H9 (cell line): ENCODE measurements around the gene ATP10B. TPM values are rescaled to one million over a fixed set of nuclear protein-coding genes. Genes with fewer than 3 reads are reported as not detected.

Experiments
- DNase-seq: peaks from one replicate; pipeline ENCODE4 v3.0.0-alpha.2; 2017
- H2AFZ ChIP-seq: one replicate; pipeline ENCODE4 v1.6.1; 2013; ENCODE audit warnings: mild to moderate bottlenecking, low read length, control low read depth, moderate library complexity
- H2AK5ac ChIP-seq: 2 replicates; pipeline ENCODE4 v1.6.1; 2013; ENCODE audit warnings: low read length, control low read depth, mixed read lengths; ENCODE audit not compliant: insufficient read length
- H2BK120ac ChIP-seq: one replicate; pipeline ENCODE4 v1.6.1; 2013; ENCODE audit warnings: low read depth, mild to moderate bottlenecking, low read length, control low read depth, inconsistent platforms; ENCODE audit not compliant: poor library complexity, severe bottlenecking
- H2BK12ac ChIP-seq: 2 replicates; pipeline ENCODE4 v1.6.1; 2013; ENCODE audit warnings: low read length, control low read depth, mixed read lengths, low read depth; ENCODE audit not compliant: insufficient read length
- H2BK15ac ChIP-seq: 2 replicates; pipeline ENCODE4 v1.6.1; 2013; ENCODE audit warnings: low read depth, low read length, control low read depth
- H2BK20ac ChIP-seq: one replicate; pipeline ENCODE4 v1.6.1; 2013; ENCODE audit warnings: low read depth, mild to moderate bottlenecking, low read length, control low read depth, inconsistent platforms; ENCODE audit not compliant: poor library complexity, severe bottlenecking
- H2BK5ac ChIP-seq: 2 replicates; pipeline ENCODE4 v1.6.1; 2013; ENCODE audit warnings: low read length, control low read depth, mixed read lengths; ENCODE audit not compliant: insufficient read length
- H3K14ac ChIP-seq: 2 replicates; pipeline ENCODE4 v1.6.1; 2013; ENCODE audit warnings: low read length, control low read depth; ENCODE audit not compliant: insufficient read depth
- H3K18ac ChIP-seq: 2 replicates; pipeline ENCODE4 v1.6.1; 2013; ENCODE audit warnings: low read depth, mild to moderate bottlenecking, mixed read lengths, low read length, control low read depth; ENCODE audit not compliant: insufficient read length
- H3K23ac ChIP-seq: 2 replicates; pipeline ENCODE4 v1.6.1; 2013; ENCODE audit warnings: low read length, control low read depth, mixed read lengths, low read depth; ENCODE audit not compliant: insufficient read length
- H3K23me2 ChIP-seq: 2 replicates; pipeline ENCODE4 v1.6.1; 2013; ENCODE audit warnings: low read depth, mild to moderate bottlenecking, mixed read lengths, low read length, control low read depth; ENCODE audit not compliant: insufficient read length, poor library complexity, severe bottlenecking
- H3K27ac ChIP-seq: 2 replicates; pipeline ENCODE4 v1.5.1; 2013; ENCODE audit warnings: low read length, control low read depth, mixed read lengths, low read depth; ENCODE audit not compliant: insufficient read length
- H3K27me3 ChIP-seq: 2 replicates; pipeline ENCODE4 v1.6.1; 2013; ENCODE audit warnings: low read length, control low read depth, inconsistent platforms; ENCODE audit not compliant: insufficient read depth
- H3K4ac ChIP-seq: 2 replicates; pipeline ENCODE4 v1.6.1; 2013; ENCODE audit warnings: low read depth, mild to moderate bottlenecking, control low read depth, inconsistent platforms, low read length, moderate library complexity
- H3K4me1 ChIP-seq: 2 replicates; pipeline ENCODE4 v1.6.1; 2013; ENCODE audit warnings: low read length, control low read depth, inconsistent platforms; ENCODE audit not compliant: insufficient read depth
- H3K4me2 ChIP-seq: 2 replicates; pipeline ENCODE4 v1.6.1; 2013; ENCODE audit warnings: low read length, control low read depth, mixed read lengths; ENCODE audit not compliant: insufficient read length, insufficient read depth
- H3K56ac ChIP-seq: 2 replicates; pipeline ENCODE4 v1.6.1; 2013; ENCODE audit warnings: low read depth, mild to moderate bottlenecking, mixed read lengths, low read length, control low read depth; ENCODE audit not compliant: insufficient read length
- H3K79me1 ChIP-seq: 2 replicates; pipeline ENCODE4 v1.6.1; 2013; ENCODE audit warnings: low read depth, mild to moderate bottlenecking, moderate library complexity, low read length, control low read depth, inconsistent platforms; ENCODE audit not compliant: insufficient read depth, poor library complexity, severe bottlenecking
- H3K79me2 ChIP-seq: 2 replicates; pipeline ENCODE4 v1.6.1; 2013; ENCODE audit warnings: low read length, control low read depth, inconsistent platforms; ENCODE audit not compliant: insufficient read depth
- H3K9ac ChIP-seq: 2 replicates; pipeline ENCODE4 v1.6.1; 2013; ENCODE audit warnings: low read length, control low read depth, mixed read lengths; ENCODE audit not compliant: insufficient read length; ENCODE audit errors: extremely low read depth
- H3K9me3 ChIP-seq: one replicate; pipeline ENCODE4 v1.6.1; 2013; ENCODE audit warnings: low read depth, low read length, inconsistent platforms; ENCODE audit not compliant: control insufficient read depth
- H3T11ph ChIP-seq: one replicate; pipeline ENCODE4 v1.6.1; 2013; ENCODE audit warnings: mild to moderate bottlenecking, low read length, control low read depth, inconsistent platforms
- H4K20me1 ChIP-seq: one replicate; pipeline ENCODE4 v1.6.1; 2013; ENCODE audit not compliant: control insufficient read depth, insufficient read length, insufficient read depth
- H4K5ac ChIP-seq: 2 replicates; pipeline ENCODE4 v1.6.1; 2013; ENCODE audit warnings: low read depth, mild to moderate bottlenecking, mixed read lengths, low read length, control low read depth; ENCODE audit not compliant: insufficient read length
- H4K8ac ChIP-seq: replicated peaks from 2 replicates; pipeline ENCODE4 v1.6.1; 2013; ENCODE audit warnings: low read length, control low read depth, mixed read lengths, low read depth; ENCODE audit not compliant: insufficient read length
- H4K91ac ChIP-seq: 2 replicates; pipeline ENCODE4 v1.6.1; 2013; ENCODE audit warnings: low read depth, mild to moderate bottlenecking, moderate library complexity, mixed read lengths, low read length, control low read depth; ENCODE audit not compliant: insufficient read length
- H3K27ac Mint-ChIP-seq, 3 experiments: 2 replicates in 2 of 3; 3 replicates in 1 of 3; pipeline ENCODE4 v1.8.0; 2020 to 2021; ENCODE audit warnings: mixed read lengths in 3 of 3, mild to moderate bottlenecking in 1 of 3, moderate library complexity in 1 of 3
- H3K27me3 Mint-ChIP-seq: 2 replicates; pipeline ENCODE4 v1.8.0; 2021; ENCODE audit warnings: low read depth, mild to moderate bottlenecking, moderate library complexity, mixed read lengths
- H3K36me3 Mint-ChIP-seq, 3 experiments: 2 replicates in 2 of 3; 3 replicates in 1 of 3; pipeline ENCODE4 v1.8.0; 2020 to 2021; ENCODE audit warnings: low read depth in 3 of 3, mixed read lengths in 3 of 3; ENCODE audit not compliant: insufficient read depth in 1 of 3
- H3K4me1 Mint-ChIP-seq, 2 experiments: 2 replicates each; pipeline ENCODE4 v1.8.0; 2020; ENCODE audit warnings: mixed read lengths in 2 of 2
- H3K4me3 Mint-ChIP-seq, 2 experiments: 2 replicates in 1 of 2; 3 replicates in 1 of 2; pipeline ENCODE4 v1.8.0; 2020 to 2021; ENCODE audit warnings: mild to moderate bottlenecking in 2 of 2, mixed read lengths in 2 of 2, moderate library complexity in 1 of 2
- H3K9me3 Mint-ChIP-seq, 2 experiments: 2 replicates in 1 of 2; 3 replicates in 1 of 2; pipeline ENCODE4 v1.8.0; 2020; ENCODE audit warnings: mild to moderate bottlenecking in 2 of 2, mixed read lengths in 2 of 2, moderate library complexity in 1 of 2
- CTCF ChIP-seq: fragments of 200-600 bp; sonication (generic); conservative IDR thresholded peaks from 3 replicates; pipeline ENCODE4 v1.8.0; 2021; ENCODE audit warnings: antibody characterized with exemption, mild to moderate bottlenecking
- WGBS: extraction: QIAGEN DNeasy Blood & Tissue Kit; methylation state at CpG from one replicate; pipeline ENCODE4 v1.1.7; 2013; ENCODE audit warnings: missing lambda C conversion rate, low lambda C conversion rate, mixed read lengths; ENCODE audit not compliant: insufficient read length; ENCODE audit errors: extremely low coverage; 5-methylcytosine and 5-hydroxymethylcytosine counted together
- total RNA-seq: library from RNA; stranded (reverse); gene quantifications from 2 replicates; pipeline ENCODE4 v1.2.1, GENCODE V29; 2021

Gene ATP10B
- total RNA-seq, 1 experiment from 2014 or later, result 0.42 TPM

- Histone ChIP-seq H4K20me1 (no peaks in the 10 kb centered on the region), H3K4ac (no peak overlapping the region), H2BK12ac (no peak overlapping the region), H2AK5ac (no peak overlapping the region), H3K23me2 (no peaks in the 10 kb centered on the region), H3K79me1 (no peaks in the 10 kb centered on the region), H2BK15ac (no peak overlapping the region), H3K79me2 (no peaks in the 10 kb centered on the region), H3K27ac (no peak overlapping the region), H3K18ac (no peak overlapping the region), H3T11ph (no peak overlapping the region), H2BK5ac (no peak overlapping the region), H4K5ac (no peak overlapping the region), H2AFZ (no peak overlapping the region), H3K9ac (no peak overlapping the region), H3K4me2 (no peak overlapping the region), H3K9me3 (no peaks in the 10 kb centered on the region), H2BK120ac (no peak overlapping the region), H3K14ac (no peak overlapping the region), H3K4me1 (no peaks in the 10 kb centered on the region), H3K23ac (no peak overlapping the region), H4K91ac (no peak overlapping the region), H4K8ac (no peak overlapping the region), H2BK20ac (no peak overlapping the region), H3K56ac (no peak overlapping the region), H3K27me3 (no peaks in the 10 kb centered on the region)
- Mint-ChIP-seq H3K27ac (no peak overlapping the region), H3K4me1 (peaks cover 8 to 14% of the 10 kb centered on the region in 2 experiments), H3K36me3 (no peaks in the 10 kb centered on the region), H3K4me3 (no peak overlapping the region), H3K9me3 (peaks cover 0 to 2% of the 10 kb centered on the region in 2 experiments; a peak in 1 of 5 replicates), H3K27me3 (no peaks in the 10 kb centered on the region)
- no peak for DNase-seq
- no CpG with 5 or more reads among the region's 6 CpGs for WGBS
- peak; percentile 76 for TF ChIP-seq CTCF
Observed at GRCh38 chr5:160685695-160686094, 166.3 kb downstream of the ATP10B start.
